ENCODE measurements around the gene SECISBP2.

The SECISBP2 gene

DNA sequence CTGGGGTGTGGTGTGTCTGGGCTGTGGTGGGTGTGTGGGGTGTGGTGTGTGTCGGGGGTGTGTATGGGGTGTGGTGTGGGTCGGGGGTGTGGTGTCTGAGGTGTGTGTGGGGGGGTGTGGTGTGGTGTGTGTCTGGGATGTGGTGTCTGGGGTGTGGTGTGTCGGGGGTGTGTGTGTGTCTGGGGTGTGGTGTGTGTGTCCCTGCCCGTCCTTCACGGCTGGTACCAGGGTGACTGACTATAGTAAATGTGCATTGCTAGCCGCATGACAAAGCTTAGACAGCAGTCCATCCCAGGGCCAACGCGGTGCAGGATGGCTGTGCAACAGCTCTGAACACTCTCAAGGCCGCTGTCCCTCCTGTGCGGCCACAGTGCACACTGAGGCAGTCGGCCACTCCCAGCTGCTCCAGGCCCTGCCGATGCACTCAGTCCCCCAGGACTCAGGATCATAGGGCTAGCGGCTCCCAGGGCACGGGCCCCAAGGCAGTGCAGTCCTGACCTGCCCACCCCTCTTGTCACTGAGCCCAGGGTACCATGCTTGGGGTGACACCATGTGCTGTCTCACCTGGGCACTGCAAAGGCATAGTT lies 54.0 kb downstream of the SECISBP2 start:
- TF ChIP-seq, protein P1, sequence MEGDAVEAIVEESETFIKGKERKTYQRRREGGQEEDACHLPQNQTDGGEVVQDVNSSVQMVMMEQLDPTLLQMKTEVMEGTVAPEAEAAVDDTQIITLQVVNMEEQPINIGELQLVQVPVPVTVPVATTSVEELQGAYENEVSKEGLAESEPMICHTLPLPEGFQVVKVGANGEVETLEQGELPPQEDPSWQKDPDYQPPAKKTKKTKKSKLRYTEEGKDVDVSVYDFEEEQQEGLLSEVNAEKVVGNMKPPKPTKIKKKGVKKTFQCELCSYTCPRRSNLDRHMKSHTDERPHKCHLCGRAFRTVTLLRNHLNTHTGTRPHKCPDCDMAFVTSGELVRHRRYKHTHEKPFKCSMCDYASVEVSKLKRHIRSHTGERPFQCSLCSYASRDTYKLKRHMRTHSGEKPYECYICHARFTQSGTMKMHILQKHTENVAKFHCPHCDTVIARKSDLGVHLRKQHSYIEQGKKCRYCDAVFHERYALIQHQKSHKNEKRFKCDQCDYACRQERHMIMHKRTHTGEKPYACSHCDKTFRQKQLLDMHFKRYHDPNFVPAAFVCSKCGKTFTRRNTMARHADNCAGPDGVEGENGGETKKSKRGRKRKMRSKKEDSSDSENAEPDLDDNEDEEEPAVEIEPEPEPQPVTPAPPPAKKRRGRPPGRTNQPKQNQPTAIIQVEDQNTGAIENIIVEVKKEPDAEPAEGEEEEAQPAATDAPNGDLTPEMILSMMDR (IDR thresholded peaks at IDR 0.05), result no peak
- TF ChIP-seq ZFX (IDR thresholded peaks at IDR 0.05; ENCODE audit: borderline replicate concordance), result no peak
- H3K27ac ChIP-seq, result no peak overlapping the region

DNA sequence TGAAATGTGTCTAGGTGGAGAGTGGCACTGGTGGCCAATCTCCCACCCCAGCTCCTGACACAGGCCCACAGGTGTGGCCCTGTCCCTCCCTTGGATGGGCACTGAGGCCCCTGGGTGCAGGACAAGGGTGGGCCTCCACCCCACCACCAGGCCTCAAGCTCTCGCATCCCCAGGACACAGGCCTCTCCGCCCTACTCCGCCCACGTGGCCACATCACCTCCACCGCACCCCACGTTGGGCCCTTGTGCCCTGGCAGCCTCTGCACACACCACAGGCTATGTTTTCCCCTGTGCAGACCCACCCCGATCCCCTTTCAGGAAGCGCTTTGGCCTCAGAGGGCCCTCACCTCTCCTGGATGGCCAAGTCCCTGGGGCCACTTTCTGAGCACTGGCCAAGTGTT lies 54.7 kb downstream of the SECISBP2 start:
- H3K27ac ChIP-seq, result no peak overlapping the region
- TF ChIP-seq, protein P1 (IDR thresholded peaks at IDR 0.05), result no peak
- TF ChIP-seq ZFX (IDR thresholded peaks at IDR 0.05; ENCODE audit: borderline replicate concordance), result no peak

DNA sequence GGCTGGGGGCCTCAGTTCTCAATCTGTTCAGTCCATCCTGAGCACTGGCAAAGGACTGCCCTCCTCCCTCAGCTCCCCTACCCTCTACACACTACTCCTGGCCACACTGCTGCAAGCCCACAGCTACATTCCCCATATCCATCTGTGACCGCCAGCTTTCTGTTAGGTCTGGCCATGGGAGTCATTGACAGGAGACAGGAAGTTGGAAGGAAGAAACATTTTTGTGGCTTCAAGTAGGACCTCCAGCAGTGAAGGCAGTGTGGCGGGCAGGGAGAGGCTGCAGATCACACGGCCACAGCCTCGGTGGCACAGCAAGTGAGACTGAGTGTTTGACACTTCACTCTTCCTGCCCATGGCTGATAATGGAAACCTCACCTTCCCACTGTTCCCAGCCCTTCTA lies 55.9 kb downstream of the SECISBP2 start:
- no peak for TF ChIP-seq ZFX (IDR thresholded peaks at IDR 0.05; ENCODE audit: borderline replicate concordance)
- TF ChIP-seq, protein P1 (IDR thresholded peaks at IDR 0.05), result no peak
- H3K27ac ChIP-seq, result no peak overlapping the region

DNA sequence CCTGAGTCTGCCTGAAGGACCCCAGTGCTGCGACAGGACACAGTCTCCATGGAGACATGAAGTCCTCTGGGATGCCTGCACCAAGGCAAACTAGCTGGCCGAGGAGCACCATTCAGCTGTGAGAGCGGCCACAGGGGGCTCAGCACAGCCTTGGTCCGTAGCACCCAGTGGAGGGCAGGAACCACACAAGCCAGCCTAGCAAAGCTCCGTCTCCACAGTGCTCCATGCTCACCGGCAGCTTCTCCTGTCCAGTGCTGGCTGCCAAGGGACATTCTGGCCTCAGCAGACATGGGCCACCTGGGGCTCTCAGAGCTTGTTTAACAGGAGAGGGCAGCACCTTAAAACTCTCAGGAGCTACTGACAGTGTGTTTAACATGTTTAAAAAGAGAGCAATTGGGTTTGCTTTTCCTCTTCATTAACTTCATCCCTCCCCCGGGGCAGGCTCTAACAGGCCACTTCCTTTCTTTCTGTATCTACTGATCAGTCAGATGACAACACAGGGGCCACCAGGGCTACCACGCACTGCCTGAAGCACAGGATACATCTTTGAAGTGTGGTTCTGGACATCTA lies 57.0 kb downstream of the SECISBP2 start:
- no peak for TF ChIP-seq ZFX (IDR thresholded peaks at IDR 0.05; ENCODE audit: borderline replicate concordance)
- TF ChIP-seq, protein P1 (IDR thresholded peaks at IDR 0.05), result no peak
- H3K27ac ChIP-seq, result no peak overlapping the region

DNA sequence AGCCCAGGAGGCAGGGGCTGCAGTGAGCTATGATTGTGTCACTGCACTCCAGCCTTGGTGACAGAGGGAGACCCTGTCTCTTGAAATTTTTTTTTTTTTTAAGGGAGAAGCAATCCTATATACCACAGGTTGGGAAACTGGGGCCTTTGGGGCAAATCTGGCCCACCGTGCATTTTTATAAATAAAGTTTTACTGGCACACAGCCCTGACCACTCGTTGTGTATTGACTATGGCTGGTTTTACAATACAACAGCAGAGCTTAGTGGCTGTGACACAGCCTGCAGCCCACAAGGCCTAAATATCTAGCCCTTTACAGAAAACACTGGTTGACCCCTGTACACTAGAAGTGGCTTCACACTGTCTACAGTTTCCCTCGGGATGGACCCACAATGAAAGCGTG lies 58.0 kb downstream of the SECISBP2 start:
- H3K27ac ChIP-seq, result no peak overlapping the region
- TF ChIP-seq ZFX (IDR thresholded peaks at IDR 0.05; ENCODE audit: borderline replicate concordance), result no peak
- TF ChIP-seq, protein P1 (IDR thresholded peaks at IDR 0.05), result no peak

DNA sequence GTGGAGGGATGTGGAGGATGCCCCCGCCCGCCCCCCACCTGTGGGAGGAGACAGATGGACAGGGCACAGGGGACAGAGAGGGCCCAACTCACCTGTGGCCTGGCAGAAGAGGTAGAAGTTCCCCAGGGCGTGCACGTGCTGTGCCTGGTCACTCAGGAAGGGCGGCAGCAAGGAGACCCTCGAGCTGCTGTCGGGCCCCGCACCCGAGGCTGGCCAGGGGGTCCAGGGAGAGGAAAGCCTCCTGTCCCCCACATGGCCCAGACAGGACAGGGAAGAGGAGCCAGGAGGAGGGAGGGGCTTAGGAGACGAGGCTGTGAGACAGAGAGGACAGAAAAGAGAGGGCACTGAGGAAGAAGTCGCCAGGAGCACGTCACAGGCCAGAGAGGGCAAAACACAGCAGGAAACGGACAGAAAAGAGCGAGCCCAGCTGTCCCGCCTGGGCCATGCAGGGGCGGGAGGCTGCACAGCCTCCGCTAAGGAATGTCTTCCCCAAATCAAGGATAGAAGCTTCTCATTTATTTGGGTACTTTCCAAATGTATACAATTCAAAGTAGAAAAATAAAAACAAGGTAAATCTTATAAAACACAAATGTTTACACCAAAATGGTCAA lies 58.5 kb downstream of the SECISBP2 start:
- H3K27ac ChIP-seq, result no peak overlapping the region
- TF ChIP-seq ZFX (IDR thresholded peaks at IDR 0.05; ENCODE audit: borderline replicate concordance), result no peak
- TF ChIP-seq, protein P1 (IDR thresholded peaks at IDR 0.05), result no peak

DNA sequence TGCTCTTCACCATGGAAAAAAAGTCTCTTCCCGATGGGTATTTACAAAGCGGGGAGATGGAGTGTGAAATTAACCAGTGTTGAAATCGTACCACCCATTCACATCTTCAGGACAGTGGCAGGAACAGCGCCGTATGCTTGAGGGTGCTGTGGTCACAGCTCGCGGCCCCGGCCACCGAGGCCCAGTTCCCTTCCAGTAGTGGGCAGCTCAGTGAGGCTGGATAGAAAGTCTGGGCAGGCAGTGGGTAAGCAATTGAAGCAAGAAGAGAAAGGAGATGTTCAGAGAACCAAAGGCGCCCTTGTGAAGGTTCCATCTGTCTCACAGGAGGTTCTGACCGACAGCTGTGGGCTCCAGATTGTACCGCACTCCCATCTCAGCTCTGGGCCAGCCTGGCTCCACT lies 59.1 kb downstream of the SECISBP2 start:
- TF ChIP-seq, protein P1 (IDR thresholded peaks at IDR 0.05), result no peak
- no peak for TF ChIP-seq ZFX (IDR thresholded peaks at IDR 0.05; ENCODE audit: borderline replicate concordance)
- H3K27ac ChIP-seq, result no peak overlapping the region
